WTC11 (cell line): ENCODE measurements around the gene GALK2. TPM values are rescaled to one million over a fixed set of nuclear protein-coding genes. Genes with fewer than 3 reads are reported as not detected.
A peak's percentile ranks its signal among the peaks of the same experiment; 100 is the strongest.

Source experiments
- ATAC-seq: fragments of 200-7000 bp; cut with Tn5 transposase; 2 replicates; pipeline ENCODE4 v1.10.0; 2021; ENCODE audit warnings: mild to moderate bottlenecking, moderate library complexity
- Bru-seq: library from RNA; stranded (reverse); fragments of 400-500 nt; gene quantifications from one replicate; lab custom pipeline; 2021; lab: Mats Ljungman, UMichigan
- CTCF ChIA-PET: fragments of 300-600 bp; sonication (Branson Sonifier 250); formaldehyde crosslinking; loops from one replicate; lab custom pipeline; 2021; ENCODE audit warnings: antibody characterized with exemption; lab: Charles Lee
- POLR2A ChIA-PET: fragments of 350-600 bp; sonication (Branson Sonifier 250); formaldehyde crosslinking; loops from one replicate; lab custom pipeline; 2021; ENCODE audit warnings: antibody characterized with exemption; lab: Charles Lee
- DNase-seq: peaks from one replicate; pipeline ENCODE4 v3.0.0; 2021; ENCODE audit warnings: low spot score
- H3K27ac Mint-ChIP-seq: 2 replicates; pipeline ENCODE4 v1.8.0; 2021; ENCODE audit warnings: mixed read lengths
- H3K27me3 Mint-ChIP-seq: 2 replicates; pipeline ENCODE4 v1.8.0; 2021; ENCODE audit warnings: low read depth, mild to moderate bottlenecking, moderate library complexity, mixed read lengths
- H3K36me3 Mint-ChIP-seq: 2 replicates; pipeline ENCODE4 v1.8.0; 2021; ENCODE audit warnings: mixed read lengths
- H3K4me1 Mint-ChIP-seq: 2 replicates; pipeline ENCODE4 v1.8.0; 2022; ENCODE audit warnings: mixed read lengths
- H3K4me3 Mint-ChIP-seq: 2 replicates; pipeline ENCODE4 v1.8.0; 2021; ENCODE audit warnings: mild to moderate bottlenecking, moderate library complexity, mixed read lengths
- H3K9me3 Mint-ChIP-seq: 2 replicates; pipeline ENCODE4 v1.8.0; 2021; ENCODE audit warnings: mixed read lengths
- ATF1 ChIP-seq: sonication (generic); formaldehyde crosslinking; IDR thresholded peaks from 2 replicates; pipeline ENCODE4 v1.8.1; 2023; ENCODE audit warnings: mild to moderate bottlenecking, moderate library complexity, missing genetic modification reagents
- CREM ChIP-seq: sonication (generic); formaldehyde crosslinking; IDR thresholded peaks from 2 replicates; pipeline ENCODE4 v1.8.1; 2022; ENCODE audit warnings: mild to moderate bottlenecking, missing genetic modification reagents, moderate library complexity
- FOXK1 ChIP-seq: sonication (generic); formaldehyde crosslinking; IDR thresholded peaks from 2 replicates; pipeline ENCODE4 v1.8.0; 2022; ENCODE audit warnings: mild to moderate bottlenecking, moderate library complexity, missing genetic modification reagents
- FOXP1 ChIP-seq: sonication (generic); formaldehyde crosslinking; IDR thresholded peaks from 2 replicates; pipeline ENCODE4 v1.8.0; 2022; ENCODE audit warnings: missing genetic modification reagents, mild to moderate bottlenecking, moderate library complexity, borderline replicate concordance
- MYBL2 ChIP-seq: sonication (generic); formaldehyde crosslinking; IDR thresholded peaks from 2 replicates; pipeline ENCODE4 v1.8.1; 2023; ENCODE audit warnings: mild to moderate bottlenecking, moderate library complexity, missing genetic modification reagents
- NFE2L1 ChIP-seq: sonication (generic); formaldehyde crosslinking; IDR thresholded peaks from 2 replicates; pipeline ENCODE4 v1.8.1; 2023; ENCODE audit warnings: missing genetic modification reagents
- RELA ChIP-seq: sonication (generic); formaldehyde crosslinking; IDR thresholded peaks from 2 replicates; pipeline ENCODE4 v1.8.1; 2022; ENCODE audit warnings: missing genetic modification reagents, mild to moderate bottlenecking, borderline replicate concordance
- SMAD3 ChIP-seq: sonication (generic); formaldehyde crosslinking; IDR thresholded peaks from 2 replicates; pipeline ENCODE4 v1.8.0; 2022; ENCODE audit warnings: missing genetic modification reagents, mild to moderate bottlenecking, borderline replicate concordance
- ZNF317 ChIP-seq: sonication (generic); formaldehyde crosslinking; IDR thresholded peaks from 2 replicates; pipeline ENCODE4 v1.8.1; 2023; ENCODE audit warnings: low read depth, mild to moderate bottlenecking, moderate library complexity, missing genetic modification reagents, borderline replicate concordance
- ZNF416 ChIP-seq: fragments of 250-450 bp; sonication (Bioruptor Pico); IDR thresholded peaks from 2 replicates; pipeline ENCODE4 v1.9.0; 2021; ENCODE audit warnings: mild to moderate bottlenecking, inconsistent platforms
- long read RNA-seq, 3 experiments: library from RNA in 1 of 3; library from capped mRNA in 1 of 3; library from polyadenylated mRNA in 1 of 3; unstranded in 2 of 3; stranded (forward) in 1 of 3; transcript quantifications; one replicate each; pipeline ENCODE4 v2.0.0, GENCODE V29; 2021
- total RNA-seq: library from RNA; stranded (reverse); gene quantifications from 3 replicates; pipeline ENCODE4 v1.2.3, GENCODE V29; 2021
- TF ChIP-seq, protein P1 (sequence below): sonication (generic); formaldehyde crosslinking; IDR thresholded peaks from 2 replicates; pipeline ENCODE4 v1.8.0; 2023; ENCODE audit warnings: missing genetic modification reagents, mild to moderate bottlenecking, borderline replicate concordance
- TF ChIP-seq, protein P2 (sequence below): sonication (generic); formaldehyde crosslinking; IDR thresholded peaks from 2 replicates; pipeline ENCODE4 v1.8.0; 2022; ENCODE audit warnings: missing genetic modification reagents
- TF ChIP-seq, protein P3 (sequence below): sonication (generic); formaldehyde crosslinking; IDR thresholded peaks from 2 replicates; pipeline ENCODE4 v1.8.0; 2022; ENCODE audit warnings: mild to moderate bottlenecking, missing genetic modification reagents
- TF ChIP-seq, protein P4 (sequence below): sonication (generic); formaldehyde crosslinking; IDR thresholded peaks from 2 replicates; pipeline ENCODE4 v1.8.1; 2022; ENCODE audit warnings: missing genetic modification reagents, borderline replicate concordance
- TF ChIP-seq, protein P5 (sequence below): sonication (generic); formaldehyde crosslinking; IDR thresholded peaks from 2 replicates; pipeline ENCODE4 v1.8.0; 2023; ENCODE audit warnings: mild to moderate bottlenecking, missing genetic modification reagents
- TF ChIP-seq, protein P6 (sequence below): sonication (generic); formaldehyde crosslinking; IDR thresholded peaks from 2 replicates; pipeline ENCODE4 v1.8.0; 2022; ENCODE audit warnings: mild to moderate bottlenecking, missing genetic modification reagents
- TF ChIP-seq, protein P7 (sequence below): sonication (generic); formaldehyde crosslinking; IDR thresholded peaks from 2 replicates; pipeline ENCODE4 v1.8.0; 2022; ENCODE audit warnings: mild to moderate bottlenecking, missing genetic modification reagents

The GALK2 gene
- 15.6 to 16.9 TPM (median 16.6 TPM) in 3 replicates for total RNA-seq
- Bru-seq, nascent RNA: percentile 64 among the genes with signal in this experiment
- long read RNA-seq, experiment 1, full-length matches to known transcripts: 14 of 43 reads
- long read RNA-seq, experiment 1, partial matches to known transcripts: 2 of 43 reads
- long read RNA-seq, experiment 1, other reads (novel, unspliced or antisense): 27 of 43 reads
- long read RNA-seq, experiment 2, full-length matches to known transcripts: 6 of 13 reads
- long read RNA-seq, experiment 2, partial matches to known transcripts: 2 of 13 reads
- long read RNA-seq, experiment 2, other reads (novel, unspliced or antisense): 5 of 13 reads
- long read RNA-seq, experiment 3, full-length matches to known transcripts: 20 of 41 reads
- long read RNA-seq, experiment 3, partial matches to known transcripts: 2 of 41 reads
- long read RNA-seq, experiment 3, other reads (novel, unspliced or antisense): 19 of 41 reads

DNA sequence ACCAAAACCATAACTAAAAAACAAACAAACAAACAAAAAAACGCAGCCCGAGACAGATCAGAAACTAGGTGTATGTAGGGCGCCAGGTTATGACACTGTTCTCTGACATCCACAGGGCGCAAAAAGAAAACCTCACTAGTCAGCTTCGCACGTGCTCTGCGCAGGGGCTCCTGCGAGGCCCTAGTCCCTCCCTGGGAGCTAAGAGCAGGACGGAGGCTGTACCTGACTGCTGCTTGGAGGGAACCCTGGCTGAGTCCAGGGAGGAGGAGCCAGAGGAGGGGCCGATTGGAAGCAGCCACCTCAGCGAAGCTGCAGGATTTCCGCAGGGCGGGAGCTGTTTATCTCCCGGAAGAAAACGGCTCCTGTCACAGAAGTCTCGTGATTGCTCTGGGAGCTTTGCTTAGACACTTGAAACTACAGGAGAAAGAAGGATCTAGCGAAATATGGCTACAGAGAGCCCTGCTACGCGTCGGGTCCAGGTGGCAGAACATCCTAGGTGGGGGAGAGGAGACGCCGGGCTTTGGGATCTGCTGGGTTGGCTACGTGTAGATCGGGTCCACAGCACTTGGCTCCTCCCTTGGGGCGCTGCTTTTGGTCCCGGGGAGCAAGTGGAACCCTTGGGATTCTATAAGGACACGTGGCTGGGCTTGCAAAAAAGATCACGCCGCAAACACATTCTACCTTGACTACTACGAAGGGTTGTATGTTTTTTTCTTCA is at the start of gene GALK2:
Gene GALK2 (plus strand): TSS at position 368 of the 718 bp plus-strand sequence. CDS start 76 bp downstream, at position 444.
- peaks cover 5% of the 10 kb centered on the region for H3K36me3 Mint-ChIP-seq
- peaks cover 5% of the 10 kb centered on the region for H3K9me3 Mint-ChIP-seq
- peak; percentile 91 for DNase-seq
- peaks cover 7% of the 10 kb centered on the region for H3K27me3 Mint-ChIP-seq
- peak within 1 kb of the TSS; percentile 91 for H3K4me3 Mint-ChIP-seq
- ChIA-PET POLR2A (interaction anchor here (1.1 to 1.9 kb wide), 3 partner anchors 10 to 15 kb away, joined by 3 to 17 read pairs (median 3); partner anchors contain the start of gene COPS2), CTCF (interaction anchor here (0.6 to 2.1 kb wide), 8 partner anchors 9 to 1146 kb away, joined by 3 to 9 read pairs (median 4); partner anchors contain the start of genes COPS2 and FGF7)
- peak within 1 kb of the TSS; percentile 96 for H3K27ac Mint-ChIP-seq
- peaks cover 7% of the 10 kb centered on the region for H3K4me1 Mint-ChIP-seq
- ATAC-seq: peak; percentile 100
- TF ChIP-seq RELA (CRISPR knock-in tag) (no peak), ZNF416 (CRISPR knock-in tag) (no peak), ZNF317 (CRISPR knock-in tag) (0 out of 2 replicates have a peak, but pooled peaks have one; percentile 11), CREM (CRISPR knock-in tag) (peak; percentile 90), FOXP1 (CRISPR knock-in tag) (peak; percentile 69; the same call in 1 of the 2 replicates), NFE2L1 (peak; percentile 85; the same call in 1 of the 2 replicates), FOXK1 (peak; percentile 75), MYBL2 (CRISPR knock-in tag) (peak; percentile 80; the same call in 1 of the 2 replicates), SMAD3 (CRISPR knock-in tag) (peak; percentile 86; the same call in 1 of the 2 replicates), ATF1 (0 out of 2 replicates have a peak, but pooled peaks have one; percentile 44)
- TF ChIP-seq, protein P1, sequence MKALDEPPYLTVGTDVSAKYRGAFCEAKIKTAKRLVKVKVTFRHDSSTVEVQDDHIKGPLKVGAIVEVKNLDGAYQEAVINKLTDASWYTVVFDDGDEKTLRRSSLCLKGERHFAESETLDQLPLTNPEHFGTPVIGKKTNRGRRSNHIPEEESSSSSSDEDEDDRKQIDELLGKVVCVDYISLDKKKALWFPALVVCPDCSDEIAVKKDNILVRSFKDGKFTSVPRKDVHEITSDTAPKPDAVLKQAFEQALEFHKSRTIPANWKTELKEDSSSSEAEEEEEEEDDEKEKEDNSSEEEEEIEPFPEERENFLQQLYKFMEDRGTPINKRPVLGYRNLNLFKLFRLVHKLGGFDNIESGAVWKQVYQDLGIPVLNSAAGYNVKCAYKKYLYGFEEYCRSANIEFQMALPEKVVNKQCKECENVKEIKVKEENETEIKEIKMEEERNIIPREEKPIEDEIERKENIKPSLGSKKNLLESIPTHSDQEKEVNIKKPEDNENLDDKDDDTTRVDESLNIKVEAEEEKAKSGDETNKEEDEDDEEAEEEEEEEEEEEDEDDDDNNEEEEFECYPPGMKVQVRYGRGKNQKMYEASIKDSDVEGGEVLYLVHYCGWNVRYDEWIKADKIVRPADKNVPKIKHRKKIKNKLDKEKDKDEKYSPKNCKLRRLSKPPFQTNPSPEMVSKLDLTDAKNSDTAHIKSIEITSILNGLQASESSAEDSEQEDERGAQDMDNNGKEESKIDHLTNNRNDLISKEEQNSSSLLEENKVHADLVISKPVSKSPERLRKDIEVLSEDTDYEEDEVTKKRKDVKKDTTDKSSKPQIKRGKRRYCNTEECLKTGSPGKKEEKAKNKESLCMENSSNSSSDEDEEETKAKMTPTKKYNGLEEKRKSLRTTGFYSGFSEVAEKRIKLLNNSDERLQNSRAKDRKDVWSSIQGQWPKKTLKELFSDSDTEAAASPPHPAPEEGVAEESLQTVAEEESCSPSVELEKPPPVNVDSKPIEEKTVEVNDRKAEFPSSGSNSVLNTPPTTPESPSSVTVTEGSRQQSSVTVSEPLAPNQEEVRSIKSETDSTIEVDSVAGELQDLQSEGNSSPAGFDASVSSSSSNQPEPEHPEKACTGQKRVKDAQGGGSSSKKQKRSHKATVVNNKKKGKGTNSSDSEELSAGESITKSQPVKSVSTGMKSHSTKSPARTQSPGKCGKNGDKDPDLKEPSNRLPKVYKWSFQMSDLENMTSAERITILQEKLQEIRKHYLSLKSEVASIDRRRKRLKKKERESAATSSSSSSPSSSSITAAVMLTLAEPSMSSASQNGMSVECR (CRISPR knock-in tag): peak; percentile 49; the same call in 1 of the 2 replicates
- TF ChIP-seq, protein P2, sequence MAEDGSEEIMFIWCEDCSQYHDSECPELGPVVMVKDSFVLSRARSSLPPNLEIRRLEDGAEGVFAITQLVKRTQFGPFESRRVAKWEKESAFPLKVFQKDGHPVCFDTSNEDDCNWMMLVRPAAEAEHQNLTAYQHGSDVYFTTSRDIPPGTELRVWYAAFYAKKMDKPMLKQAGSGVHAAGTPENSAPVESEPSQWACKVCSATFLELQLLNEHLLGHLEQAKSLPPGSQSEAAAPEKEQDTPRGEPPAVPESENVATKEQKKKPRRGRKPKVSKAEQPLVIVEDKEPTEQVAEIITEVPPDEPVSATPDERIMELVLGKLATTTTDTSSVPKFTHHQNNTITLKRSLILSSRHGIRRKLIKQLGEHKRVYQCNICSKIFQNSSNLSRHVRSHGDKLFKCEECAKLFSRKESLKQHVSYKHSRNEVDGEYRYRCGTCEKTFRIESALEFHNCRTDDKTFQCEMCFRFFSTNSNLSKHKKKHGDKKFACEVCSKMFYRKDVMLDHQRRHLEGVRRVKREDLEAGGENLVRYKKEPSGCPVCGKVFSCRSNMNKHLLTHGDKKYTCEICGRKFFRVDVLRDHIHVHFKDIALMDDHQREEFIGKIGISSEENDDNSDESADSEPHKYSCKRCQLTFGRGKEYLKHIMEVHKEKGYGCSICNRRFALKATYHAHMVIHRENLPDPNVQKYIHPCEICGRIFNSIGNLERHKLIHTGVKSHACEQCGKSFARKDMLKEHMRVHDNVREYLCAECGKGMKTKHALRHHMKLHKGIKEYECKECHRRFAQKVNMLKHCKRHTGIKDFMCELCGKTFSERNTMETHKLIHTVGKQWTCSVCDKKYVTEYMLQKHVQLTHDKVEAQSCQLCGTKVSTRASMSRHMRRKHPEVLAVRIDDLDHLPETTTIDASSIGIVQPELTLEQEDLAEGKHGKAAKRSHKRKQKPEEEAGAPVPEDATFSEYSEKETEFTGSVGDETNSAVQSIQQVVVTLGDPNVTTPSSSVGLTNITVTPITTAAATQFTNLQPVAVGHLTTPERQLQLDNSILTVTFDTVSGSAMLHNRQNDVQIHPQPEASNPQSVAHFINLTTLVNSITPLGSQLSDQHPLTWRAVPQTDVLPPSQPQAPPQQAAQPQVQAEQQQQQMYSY (CRISPR knock-in tag): peak; percentile 49; the same call in 1 of the 2 replicates
- TF ChIP-seq, protein P3, sequence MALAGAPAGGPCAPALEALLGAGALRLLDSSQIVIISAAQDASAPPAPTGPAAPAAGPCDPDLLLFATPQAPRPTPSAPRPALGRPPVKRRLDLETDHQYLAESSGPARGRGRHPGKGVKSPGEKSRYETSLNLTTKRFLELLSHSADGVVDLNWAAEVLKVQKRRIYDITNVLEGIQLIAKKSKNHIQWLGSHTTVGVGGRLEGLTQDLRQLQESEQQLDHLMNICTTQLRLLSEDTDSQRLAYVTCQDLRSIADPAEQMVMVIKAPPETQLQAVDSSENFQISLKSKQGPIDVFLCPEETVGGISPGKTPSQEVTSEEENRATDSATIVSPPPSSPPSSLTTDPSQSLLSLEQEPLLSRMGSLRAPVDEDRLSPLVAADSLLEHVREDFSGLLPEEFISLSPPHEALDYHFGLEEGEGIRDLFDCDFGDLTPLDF (CRISPR knock-in tag): 0 out of 2 replicates have a peak, but pooled peaks have one; percentile 76
- TF ChIP-seq, protein P4, sequence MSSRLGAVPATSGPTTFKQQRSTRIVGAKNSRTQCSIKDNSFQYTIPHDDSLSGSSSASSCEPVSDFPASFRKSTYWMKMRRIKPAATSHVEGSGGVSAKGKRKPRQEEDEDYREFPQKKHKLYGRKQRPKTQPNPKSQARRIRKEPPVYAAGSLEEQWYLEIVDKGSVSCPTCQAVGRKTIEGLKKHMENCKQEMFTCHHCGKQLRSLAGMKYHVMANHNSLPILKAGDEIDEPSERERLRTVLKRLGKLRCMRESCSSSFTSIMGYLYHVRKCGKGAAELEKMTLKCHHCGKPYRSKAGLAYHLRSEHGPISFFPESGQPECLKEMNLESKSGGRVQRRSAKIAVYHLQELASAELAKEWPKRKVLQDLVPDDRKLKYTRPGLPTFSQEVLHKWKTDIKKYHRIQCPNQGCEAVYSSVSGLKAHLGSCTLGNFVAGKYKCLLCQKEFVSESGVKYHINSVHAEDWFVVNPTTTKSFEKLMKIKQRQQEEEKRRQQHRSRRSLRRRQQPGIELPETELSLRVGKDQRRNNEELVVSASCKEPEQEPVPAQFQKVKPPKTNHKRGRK (CRISPR knock-in tag): no peak
- TF ChIP-seq, protein P5, sequence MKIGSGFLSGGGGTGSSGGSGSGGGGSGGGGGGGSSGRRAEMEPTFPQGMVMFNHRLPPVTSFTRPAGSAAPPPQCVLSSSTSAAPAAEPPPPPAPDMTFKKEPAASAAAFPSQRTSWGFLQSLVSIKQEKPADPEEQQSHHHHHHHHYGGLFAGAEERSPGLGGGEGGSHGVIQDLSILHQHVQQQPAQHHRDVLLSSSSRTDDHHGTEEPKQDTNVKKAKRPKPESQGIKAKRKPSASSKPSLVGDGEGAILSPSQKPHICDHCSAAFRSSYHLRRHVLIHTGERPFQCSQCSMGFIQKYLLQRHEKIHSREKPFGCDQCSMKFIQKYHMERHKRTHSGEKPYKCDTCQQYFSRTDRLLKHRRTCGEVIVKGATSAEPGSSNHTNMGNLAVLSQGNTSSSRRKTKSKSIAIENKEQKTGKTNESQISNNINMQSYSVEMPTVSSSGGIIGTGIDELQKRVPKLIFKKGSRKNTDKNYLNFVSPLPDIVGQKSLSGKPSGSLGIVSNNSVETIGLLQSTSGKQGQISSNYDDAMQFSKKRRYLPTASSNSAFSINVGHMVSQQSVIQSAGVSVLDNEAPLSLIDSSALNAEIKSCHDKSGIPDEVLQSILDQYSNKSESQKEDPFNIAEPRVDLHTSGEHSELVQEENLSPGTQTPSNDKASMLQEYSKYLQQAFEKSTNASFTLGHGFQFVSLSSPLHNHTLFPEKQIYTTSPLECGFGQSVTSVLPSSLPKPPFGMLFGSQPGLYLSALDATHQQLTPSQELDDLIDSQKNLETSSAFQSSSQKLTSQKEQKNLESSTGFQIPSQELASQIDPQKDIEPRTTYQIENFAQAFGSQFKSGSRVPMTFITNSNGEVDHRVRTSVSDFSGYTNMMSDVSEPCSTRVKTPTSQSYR (CRISPR knock-in tag): peak; percentile 91; the same call in 1 of the 2 replicates
- TF ChIP-seq, protein P6, sequence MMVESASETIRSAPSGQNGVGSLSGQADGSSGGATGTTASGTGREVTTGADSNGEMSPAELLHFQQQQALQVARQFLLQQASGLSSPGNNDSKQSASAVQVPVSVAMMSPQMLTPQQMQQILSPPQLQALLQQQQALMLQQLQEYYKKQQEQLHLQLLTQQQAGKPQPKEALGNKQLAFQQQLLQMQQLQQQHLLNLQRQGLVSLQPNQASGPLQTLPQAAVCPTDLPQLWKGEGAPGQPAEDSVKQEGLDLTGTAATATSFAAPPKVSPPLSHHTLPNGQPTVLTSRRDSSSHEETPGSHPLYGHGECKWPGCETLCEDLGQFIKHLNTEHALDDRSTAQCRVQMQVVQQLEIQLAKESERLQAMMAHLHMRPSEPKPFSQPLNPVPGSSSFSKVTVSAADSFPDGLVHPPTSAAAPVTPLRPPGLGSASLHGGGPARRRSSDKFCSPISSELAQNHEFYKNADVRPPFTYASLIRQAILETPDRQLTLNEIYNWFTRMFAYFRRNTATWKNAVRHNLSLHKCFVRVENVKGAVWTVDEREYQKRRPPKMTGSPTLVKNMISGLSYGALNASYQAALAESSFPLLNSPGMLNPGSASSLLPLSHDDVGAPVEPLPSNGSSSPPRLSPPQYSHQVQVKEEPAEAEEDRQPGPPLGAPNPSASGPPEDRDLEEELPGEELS (CRISPR knock-in tag): peak; percentile 92
- TF ChIP-seq, protein P7, sequence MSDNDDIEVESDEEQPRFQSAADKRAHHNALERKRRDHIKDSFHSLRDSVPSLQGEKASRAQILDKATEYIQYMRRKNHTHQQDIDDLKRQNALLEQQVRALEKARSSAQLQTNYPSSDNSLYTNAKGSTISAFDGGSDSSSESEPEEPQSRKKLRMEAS (CRISPR knock-in tag): peak; percentile 99
